Stimulated activated CD4-positive, alpha-beta T cell treated with anti-CD3 and anti-CD28 coated beads, Interleukin-12 subunit alpha, Interleukin-12 subunit beta, amount 100 ng/mL, for 48 hours (primary cell): ENCODE data around the gene PIR.

Experiments used
- DNase-seq, 3 donors: peaks; one replicate each; pipeline ENCODE4 v3.0.0-alpha.2; 2020; ENCODE audit warnings: low read depth in 2 of 3, low spot score in 1 of 3

The PIR gene

DNA sequence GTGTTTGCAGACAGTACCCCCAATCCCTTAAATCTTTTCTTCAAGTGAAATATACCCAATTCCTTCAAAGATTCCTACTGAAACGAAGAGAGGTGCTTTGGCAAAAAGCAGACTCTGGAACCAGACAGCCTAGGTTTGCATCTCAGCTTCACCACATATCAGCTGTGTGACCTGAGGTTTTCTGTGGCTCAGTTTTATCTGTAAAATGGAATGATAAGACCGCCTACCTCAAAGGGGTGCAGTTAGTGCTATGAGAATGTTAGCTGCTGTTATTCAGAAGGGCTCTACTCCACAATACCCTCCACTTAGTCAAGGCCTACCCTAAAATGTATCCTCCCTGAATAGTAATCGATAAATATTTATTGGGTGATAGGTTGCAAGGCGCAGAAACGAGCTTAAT, 664 bp downstream of the PIR start:
- no peak for DNase-seq

DNA sequence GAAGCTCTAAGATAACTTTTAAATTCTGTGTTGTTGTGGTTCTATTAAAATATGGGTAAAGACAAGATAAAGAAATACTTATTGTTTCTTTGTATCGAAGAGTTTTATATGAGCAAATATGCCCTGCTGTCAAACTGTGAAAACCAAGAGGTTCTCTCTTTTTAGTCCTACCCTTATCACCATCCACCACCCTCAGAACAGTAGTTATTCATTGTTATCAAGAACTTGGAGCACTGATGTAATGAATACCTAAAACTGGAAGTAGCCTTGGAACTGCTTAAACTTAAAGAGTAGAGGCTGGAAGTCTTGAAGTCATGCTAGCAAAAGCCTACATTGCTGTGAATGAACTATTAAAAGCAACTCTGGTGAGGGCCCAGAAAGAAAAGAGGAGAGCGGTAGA, 9.2 kb downstream of the PIR start:
- DNase-seq: no peak

GRCh38 chrX:15475486-15475885, 17.6 kb downstream of the PIR start:
- DNase-seq: no peak

- no peak for DNase-seq
Observed at GRCh38 chrX:15475021-15475420, 18.1 kb downstream of the PIR start.

- no peak for DNase-seq
Observed at GRCh38 chrX:15474028-15474427, 19.1 kb downstream of the PIR start.

DNA sequence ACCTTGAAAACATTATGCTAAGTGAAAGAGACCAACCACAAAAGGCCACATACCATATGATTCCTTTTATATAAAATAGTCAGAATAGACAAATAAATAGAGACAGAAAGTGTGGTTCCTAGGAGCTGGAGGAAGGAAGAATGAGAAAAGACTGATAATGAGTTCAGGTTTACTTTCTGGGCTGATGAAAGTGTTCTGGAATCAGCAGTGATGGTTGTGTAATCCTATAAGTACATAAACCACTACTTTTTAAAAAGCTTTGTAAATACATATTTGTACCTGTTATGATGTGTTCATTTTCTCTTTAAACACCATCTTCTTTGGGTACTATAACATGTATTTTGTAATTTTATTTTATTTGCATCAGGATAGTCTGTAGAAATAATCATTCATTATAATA, 20.6 kb downstream of the PIR start:
- no peak for DNase-seq

GRCh38 chrX:15471028-15471427, 22.1 kb downstream of the PIR start:
- DNase-seq: peak; percentile 23 to 66 (median 29)

DNA sequence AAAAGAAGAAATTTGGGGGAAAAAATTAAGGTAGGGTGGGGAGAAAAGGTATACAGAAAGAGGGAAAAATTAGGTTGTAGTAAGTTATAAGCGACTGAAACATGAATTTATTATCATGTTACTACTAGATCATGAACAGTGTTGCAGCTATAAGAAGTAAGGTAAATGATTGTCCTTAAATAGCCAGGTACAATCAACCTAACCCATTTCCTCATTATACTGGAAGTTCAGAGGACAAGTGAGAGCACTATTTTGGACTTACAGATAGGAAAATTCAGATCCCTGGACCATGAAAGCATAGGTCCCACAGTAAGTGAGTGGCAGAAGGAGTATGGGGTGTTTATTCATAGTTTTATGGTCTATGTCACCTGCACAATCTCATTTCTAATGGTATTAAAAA, 23.5 kb downstream of the PIR start:
- no peak for DNase-seq

DNA sequence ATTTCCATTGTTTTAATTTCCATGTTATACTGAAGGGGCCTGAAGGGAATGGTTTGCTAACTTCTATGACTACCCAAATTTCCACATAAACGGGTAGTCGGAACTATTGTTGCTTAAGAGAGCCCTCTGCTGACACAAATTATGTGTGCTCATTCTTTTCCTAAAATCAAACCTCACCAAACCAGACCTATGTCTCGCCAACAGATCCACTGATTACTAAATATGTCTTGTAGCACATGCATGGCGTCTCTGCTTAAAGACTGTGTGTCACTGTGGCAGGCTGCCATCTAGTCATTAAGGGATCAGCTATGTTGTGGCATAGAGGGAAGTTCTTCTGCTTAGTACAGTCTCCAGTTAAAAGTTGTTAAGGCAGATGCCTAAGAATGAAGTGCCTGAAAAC, 25.1 kb downstream of the PIR start:
- no peak for DNase-seq

DNA sequence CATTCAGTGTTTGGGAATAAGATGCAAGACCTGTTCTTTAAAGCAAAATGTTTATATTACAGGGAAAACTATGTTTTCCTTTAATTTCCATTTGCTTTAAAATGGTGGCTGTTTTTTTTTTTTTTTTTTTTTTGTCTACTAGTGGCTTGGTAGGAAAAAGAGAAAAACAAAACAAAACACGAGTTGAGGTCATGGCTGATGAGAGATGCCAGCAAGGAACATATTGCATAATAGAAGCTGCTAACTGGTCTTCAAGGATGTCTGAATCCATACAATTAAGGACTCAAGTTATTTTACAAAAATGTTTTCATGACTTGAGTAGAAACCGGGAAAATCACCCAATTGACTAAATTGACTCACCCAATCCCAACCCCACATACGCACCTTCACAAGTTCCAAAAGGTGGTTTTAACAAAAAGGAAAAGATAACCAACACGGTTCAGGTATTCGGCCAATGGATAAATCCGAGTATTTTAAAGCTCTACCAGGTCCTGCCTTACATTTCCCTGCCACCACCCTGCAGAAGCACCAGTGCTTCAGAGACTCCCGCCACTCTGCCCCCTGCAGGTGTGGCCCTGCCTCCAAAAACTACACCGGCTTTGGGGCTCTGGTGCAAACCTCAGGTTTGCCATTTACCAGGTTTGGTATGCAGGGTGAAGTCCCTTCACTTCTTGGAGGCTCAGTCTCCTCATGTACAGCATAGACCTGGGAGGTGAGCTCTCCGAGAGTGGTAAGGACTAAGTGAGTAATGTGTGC, 27.1 kb downstream of the PIR start:
- DNase-seq: no peak

DNA sequence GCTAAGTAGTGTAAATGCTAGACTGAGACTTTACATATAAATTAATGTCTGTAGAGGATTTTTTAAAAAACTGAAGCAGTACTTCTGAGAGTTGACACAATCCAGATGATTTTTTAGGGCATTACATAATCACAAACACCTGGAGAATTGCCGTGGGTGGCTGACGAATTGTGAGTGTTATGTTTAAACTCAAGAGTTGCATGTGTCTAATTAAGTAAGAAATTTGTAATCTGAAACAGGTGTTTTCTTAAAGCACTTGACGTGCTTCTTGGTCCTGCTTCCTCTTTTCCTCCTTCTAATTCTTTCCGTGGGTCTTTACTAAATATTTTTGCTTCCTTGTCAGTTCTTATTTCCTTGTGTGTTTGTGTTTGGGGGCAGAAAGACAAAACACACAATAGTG, 27.8 kb downstream of the PIR start:
- DNase-seq: no peak

DNA sequence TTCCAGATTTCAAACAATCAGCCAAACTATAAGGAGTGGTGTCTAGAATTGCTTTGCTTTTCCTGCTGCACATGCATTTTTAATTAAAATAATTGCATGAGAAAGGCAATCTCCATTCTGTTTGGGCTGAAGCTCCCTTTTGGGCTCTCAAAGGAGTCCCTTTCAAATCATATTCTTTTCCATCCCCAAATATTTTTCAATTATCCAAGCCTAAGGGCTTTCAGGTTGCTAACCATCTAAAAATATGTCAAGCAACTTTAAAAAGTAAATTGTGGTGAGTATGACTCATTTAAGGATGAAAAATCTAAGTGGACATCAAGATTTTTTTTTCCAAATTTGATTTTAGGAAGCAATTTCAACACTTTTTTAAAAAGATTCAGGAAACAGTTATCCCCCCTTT, 28.4 kb downstream of the PIR start:
- no peak for DNase-seq

GRCh38 chrX:15451913-15452312, 41.2 kb downstream of the PIR start:
- no peak for DNase-seq

GRCh38 chrX:15448010-15448639, 45.0 kb downstream of the PIR start:
- no peak for DNase-seq

- DNase-seq: no peak
Observed at GRCh38 chrX:15441464-15441863, 51.7 kb downstream of the PIR start.

GRCh38 chrX:15438332-15438731, 54.8 kb downstream of the PIR start:
- no peak for DNase-seq

GRCh38 chrX:15437724-15438123, 55.4 kb downstream of the PIR start:
- DNase-seq: no peak

DNA sequence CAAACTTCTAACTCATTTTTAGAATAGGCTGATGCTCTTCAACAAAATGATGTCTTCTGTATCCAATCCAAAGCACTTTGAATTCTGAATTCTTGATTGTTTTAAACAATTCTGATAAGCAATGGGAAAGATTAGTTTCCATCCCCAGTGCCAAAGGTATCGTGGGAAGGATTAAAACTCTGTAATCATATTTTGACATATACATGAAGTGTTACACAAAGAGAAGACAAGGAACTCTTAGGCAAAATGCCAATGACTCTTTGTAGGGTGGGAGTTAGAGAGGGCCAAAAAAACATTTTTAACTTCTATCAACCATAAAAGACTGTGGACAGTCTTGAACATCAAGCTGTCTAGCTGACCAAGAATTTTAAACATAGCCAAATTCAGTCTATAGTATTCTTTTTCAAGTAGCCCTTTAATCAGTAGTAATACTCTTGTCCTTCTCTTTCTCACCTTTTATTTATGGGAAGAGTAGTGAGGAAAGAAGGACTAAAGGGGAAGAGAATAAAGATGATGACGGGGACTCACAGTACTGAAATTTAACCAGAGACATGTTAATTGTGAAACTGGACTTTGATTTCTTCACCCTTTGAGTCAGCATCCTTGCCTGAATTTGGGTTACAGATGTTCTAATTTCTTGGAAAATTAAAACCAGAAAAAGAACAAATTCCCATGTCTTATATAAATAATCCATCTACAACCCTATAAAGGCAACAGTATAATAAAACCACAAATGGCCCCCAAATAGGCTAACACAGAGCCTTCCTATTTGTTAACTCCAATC, 57.1 kb downstream of the PIR start:
- DNase-seq: no peak

GRCh38 chrX:15434205-15434604, 58.9 kb downstream of the PIR start:
- DNase-seq: no peak

DNA sequence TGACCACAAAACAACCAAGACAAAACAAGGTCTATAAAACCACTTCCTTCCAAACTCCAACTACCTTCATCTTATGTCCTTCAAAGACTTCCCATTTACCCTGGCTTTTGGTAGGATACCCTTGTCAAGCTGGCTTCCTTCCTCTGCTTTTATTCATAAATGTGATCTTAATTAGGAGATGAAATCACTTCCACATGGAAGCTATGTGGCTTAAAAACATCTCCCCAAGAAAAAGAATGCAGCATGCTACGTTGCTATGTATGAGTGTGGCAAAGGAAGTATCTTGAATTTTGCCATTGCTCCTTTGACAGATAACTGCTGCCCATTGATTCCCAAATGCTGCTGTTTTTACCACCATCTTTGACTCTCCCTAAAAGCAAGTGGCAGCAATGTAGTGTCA, 62.5 kb downstream of the PIR start:
- DNase-seq: no peak

DNA sequence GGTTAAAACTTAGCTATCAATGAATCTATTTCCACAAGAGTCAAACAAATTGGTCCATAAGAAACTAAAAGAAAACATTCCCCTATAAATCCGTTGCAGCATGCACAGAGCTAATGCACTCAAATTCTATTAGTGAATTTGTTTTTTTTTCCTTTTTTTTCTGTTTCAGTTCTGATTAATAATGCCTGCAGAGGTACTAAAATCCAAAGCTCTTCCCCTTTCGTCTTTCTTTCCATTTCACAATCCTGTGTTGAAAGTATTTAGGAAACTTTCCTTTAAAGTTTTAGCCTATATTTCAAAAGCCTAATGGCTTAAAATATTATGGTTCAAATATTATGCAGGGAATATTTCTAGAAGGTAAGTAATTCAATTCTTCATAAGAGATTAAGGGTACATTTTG, 63.1 kb downstream of the PIR start:
- no peak for DNase-seq

DNA sequence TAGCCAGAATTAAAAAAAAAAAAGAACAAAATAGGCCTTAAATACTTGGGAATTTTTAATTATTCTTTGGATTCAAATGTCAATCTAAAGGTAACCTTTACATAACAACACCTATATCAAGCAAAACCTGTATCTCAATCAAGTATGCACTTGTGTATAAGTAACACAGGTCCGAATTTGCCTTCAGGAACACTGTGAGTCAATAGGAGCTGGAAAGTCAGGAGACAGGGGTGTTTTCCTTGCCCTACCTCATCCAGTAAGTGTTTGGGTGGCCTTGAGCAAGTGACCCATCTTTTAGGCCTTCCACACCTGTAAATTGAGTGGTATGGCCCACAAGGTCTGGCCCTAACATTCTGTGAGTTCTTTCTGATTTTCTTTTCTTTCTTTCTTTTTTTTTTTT, 68.1 kb downstream of the PIR start:
- no peak for DNase-seq
